Measurements from ENCODE around the gene THAP7.

The THAP7 gene

DNA sequence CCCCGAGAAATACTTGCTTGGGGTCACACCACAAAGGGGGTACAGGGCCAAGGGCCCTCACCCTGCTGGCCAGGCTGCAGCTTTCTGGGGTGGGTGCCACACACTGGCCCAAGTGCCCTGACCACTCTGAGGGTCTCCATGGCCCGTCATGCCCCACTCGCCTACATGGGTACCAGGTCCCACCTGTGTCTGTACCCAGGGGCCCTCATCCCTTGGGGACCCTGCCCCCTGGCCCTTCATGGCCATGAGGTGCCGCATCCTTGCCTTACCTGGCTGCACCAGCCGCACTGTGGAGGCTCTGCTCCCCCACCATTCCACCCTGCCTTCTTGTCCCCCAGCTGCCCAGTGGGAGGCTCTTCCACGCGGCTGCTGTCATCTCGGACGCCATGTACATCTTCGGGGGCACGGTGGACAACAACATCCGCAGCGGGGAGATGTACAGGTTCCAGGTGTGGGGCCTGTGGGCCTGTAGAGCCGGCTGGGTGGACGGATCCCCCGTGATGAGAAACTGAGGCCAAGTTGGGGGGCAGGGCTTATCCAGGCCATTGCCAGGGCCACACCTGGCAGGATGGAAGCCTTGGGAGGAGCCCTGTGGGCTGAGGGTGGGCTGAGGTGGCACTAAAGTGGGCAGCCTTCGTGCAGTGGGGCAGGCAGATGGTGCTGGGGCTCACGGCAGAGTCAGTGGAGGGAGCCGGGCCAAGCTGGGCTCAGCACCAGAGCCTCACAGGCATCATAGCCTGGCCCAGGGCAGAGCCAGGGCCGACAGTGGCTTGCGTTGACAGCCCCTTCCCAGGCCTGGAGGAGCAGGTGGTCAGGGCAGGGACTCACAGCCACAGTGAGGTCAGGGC is 9.2 kb downstream of the THAP7 start:
- DNase-seq = no peak

DNA sequence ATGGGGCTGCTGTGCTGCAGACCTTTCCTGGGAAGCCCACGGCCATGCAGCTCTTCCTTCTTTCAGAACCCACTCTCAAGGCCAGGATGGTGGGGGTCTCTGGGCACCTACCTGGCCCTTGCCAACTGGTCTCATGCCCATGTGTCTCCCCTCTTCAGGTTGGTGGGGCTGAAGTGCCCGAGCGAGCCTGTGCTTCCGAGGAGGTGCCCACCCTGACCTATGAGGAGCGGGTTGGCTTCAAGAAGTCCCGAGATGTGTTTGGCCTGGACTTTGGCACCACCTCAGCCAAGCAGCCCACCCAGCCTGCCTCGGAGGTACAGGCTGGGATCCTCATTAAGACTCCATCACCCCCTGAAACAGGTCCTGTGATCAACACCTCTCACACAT is 9.9 kb downstream of the THAP7 start:
- DNase-seq = no peak

DNA sequence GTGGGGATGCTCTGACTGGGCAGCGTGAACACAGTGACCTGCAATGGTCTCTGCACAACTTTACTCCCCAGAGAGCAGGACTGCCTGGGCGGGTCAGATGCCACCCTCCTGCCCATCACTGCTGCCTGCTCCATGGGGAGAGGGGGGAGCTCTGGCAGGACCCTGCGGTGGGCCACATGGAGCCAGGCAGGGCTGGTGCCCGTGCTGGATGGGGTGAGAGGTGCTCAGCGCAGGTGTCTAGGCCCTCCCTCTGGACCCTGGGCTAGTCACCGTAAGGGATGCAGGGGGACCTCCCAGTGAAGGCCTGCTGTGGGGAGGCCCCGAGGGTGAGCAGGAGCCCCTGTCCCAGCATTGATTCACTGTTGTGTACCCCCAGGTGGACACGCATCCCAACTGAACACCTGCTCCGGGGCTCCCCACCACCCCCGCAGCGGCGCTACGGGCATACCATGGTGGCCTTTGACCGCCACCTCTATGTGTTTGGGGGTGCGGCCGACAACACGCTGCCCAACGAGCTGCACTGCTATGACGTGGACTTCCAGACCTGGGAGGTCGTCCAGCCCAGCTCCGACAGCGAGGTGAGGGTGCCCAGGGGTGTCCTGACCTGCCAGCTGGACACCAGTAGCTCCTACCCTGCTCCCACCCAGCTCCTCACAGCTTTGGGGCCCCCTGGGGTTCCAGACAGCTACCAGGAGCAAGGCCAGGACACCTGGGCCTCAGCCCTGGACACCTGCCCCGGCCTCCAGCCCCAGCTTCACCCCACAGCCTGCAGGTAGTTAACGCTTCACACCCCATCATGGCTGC is 10.5 kb downstream of the THAP7 start:
- DNase-seq = no peak

- DNase-seq = no peak
Measured at GRCh38 chr22:20990184-20991180, 11.4 kb downstream of the THAP7 start.

DNA sequence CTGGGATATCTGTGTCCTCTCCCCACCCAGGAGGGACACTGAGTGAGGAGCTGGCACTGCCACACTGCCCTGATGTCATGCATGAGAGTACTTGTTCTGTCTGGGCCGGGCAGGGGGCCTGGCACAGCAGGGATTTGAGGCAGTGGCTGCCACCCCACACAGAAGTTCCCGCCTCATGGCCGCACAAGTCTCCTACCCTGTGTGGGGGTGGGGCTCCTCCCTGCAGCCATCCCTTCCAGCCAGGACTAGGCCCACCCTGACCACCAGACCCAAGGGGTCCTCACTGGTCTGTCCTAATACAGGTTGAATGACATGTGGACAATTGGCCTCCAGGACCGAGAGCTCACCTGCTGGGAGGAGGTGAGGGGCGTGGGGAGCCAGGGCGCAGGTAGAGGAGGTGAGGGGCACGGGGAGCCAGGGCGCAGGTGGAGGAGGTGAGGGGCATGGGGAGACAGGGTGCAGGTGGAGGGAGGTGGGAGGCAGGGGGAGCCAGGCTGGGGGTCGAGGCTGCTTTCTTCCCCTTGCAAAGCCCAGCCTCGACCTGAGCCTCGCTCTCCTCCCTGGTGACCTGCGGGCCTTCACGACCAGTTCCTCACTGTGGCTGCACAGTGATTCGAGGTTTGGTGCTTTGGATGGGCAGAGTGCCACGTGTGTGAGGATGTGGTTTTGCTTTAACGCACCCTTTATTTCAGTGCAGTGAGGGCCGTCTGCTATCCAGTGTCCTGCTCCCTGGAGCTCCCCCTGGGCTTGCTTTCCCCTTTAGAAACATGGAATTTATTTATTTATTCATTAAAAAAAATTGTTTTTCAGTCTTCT is 12.4 kb downstream of the THAP7 start:
- DNase-seq = no peak

DNA sequence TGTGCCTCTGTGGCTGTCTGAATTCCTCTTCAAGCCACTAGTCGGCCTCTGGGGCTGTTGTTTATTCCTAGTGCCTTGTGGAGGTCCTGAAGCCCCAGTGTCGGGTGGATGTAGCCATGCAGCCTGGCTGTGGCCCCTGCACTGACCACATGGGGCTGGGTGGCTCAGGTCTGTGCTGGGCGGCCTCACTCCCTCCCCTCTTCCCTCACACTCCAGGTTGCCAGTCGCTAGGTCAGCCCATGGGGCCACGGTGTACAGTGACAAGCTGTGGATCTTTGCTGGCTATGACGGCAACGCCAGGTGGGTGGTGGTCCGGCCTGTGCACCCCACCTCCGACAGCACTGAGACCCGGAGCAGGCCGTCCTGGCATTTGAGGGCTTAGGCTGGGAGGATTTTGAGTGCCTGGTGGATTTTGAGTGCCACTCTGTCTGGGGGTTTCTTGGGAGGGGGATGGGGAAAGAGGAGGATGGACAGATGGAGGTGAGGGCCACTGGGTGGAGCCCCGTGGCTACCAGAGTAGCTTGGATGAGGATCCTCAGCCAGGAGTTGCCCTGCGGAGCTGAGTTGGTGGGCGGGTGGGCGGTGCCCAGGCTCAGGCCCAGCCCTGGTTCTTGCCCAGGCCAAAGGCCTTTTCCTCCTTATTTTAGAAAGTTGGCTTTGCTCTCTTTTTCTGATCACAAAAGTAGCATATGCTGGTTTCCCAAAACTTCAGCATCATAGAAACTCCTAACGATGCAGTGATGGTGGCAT is 13.2 kb downstream of the THAP7 start:
- DNase-seq = no peak

DNA sequence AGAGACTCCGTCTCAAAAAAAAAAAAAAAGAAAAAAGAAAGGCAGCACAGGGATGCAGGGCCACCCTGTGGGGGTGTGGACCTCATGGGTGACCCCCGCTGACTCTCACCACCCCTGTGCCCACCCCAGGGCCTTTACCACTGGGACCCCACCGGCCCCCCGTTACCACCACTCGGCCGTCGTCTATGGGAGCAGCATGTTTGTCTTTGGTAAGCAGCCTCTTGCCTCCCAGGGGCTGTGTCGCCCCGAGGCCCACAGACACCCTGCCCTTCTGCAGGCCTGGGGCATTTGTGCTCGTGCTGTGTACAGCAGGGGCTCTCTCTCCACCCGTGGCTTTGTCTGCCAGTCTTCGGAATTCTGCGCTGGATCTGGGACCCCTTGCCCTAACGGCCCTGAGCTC is 14.5 kb downstream of the THAP7 start:
- no peak for DNase-seq

GRCh38 chr22:20986365-20986764 is 15.6 kb downstream of the THAP7 start:
- no peak for DNase-seq

DNA sequence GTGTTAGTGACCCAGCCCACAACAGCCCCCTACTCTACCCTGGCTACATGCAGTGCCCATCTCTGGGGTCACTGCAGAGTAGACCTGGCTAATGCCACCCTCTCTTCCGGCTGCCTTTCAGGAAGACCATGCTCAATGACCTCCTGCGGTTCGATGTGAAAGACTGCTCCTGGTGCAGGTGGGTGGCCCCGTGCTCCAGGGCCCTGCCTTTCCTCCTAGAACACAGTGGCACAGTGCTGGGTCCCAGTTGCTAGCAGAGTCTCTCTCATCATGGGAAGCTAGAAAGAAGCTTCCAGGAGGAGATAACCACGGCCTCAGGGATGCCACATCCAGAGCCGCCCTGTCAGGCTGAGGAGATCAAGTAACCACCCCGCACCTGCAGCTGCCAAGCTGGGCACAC is 16.2 kb downstream of the THAP7 start:
- no peak for DNase-seq

- no peak for DNase-seq
Measured at GRCh38 chr22:20983081-20983771, 18.7 kb downstream of the THAP7 start.

DNA sequence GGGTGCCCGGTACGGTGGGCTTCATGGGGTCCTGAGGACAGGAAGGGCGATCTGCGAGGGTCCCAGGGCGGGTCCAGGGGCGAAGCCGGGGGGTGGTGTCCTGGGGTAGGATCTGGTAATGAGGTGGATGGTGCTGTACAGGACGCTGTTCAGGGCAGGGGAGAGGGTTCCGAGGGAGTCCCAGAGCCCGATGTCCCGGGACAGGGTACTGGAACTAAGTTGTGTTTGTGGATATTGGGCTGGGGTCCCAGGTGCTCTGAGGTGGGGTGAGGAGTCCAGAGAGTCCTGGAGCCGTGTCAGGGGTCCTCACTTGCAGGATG is 19.4 kb downstream of the THAP7 start:
- no peak for DNase-seq

- DNase-seq = peak; percentile 67 to 70
Measured at GRCh38 chr22:20981787-20982562, 19.9 kb downstream of the THAP7 start, which contains the start of gene LZTR1. TSS of gene LZTR1 (plus strand) at chr22:20982297. CDS start at chr22:20982372, 75 bp downstream.

DNA sequence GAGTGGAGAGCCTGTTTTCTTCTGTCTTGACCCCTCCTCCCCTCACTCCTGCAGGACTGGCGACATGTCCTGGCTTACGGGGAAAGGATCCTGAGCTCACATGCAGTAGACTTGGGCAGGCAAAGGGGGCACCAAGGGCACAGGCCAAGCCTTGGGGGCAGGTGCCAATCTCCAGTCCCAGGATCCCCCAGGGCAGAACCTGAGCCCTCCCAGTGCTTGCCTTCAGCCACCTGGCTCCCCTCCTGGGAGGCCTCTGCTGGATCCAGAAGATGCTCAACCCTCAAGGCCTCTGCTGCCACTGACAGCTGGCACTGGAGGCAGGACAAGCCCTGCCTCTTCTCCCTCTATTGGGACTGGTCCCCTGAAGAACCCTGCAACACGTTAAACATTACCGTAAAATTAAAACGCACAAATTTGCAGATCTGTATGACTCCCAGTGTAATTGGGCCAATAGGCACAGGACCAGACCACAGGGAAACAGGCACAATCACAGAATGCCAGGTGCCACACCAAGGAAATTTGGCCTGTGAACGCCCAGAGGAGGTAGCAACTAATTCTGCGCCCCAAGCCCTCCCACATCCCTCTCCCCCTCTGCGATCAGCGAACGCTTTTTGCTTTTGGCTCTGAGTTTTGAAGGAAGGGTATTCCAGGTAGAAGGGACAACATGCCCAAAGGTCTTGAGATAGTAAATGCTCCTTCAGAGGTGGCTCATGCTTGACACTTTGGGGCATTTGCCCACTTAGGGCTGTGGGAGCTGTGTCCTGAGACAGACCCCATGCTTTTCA is 20.8 kb downstream of the THAP7 start:
- no peak for DNase-seq

DNA sequence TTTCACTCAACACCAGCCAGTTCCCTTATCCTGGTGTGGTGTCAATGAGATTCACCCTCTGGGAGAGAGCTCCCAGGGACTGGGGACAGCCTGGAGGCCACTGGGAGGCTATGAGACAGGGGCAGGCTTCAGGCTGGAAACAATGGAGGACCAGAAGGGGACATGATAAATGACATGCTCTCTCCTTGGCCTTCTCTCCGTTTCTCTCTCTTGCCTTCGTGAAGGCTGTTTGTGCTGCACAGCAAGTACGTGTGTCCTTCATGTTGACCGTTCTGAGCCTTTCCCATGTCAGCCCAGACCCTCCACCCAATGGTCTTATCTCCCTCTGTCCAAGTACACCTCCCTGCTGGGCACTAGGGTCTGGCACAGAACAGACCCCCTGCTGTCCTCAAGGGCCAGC is 21.4 kb downstream of the THAP7 start:
- DNase-seq = no peak

GRCh38 chr22:20979940-20980453 is 21.9 kb downstream of the THAP7 start:
- DNase-seq = no peak

DNA sequence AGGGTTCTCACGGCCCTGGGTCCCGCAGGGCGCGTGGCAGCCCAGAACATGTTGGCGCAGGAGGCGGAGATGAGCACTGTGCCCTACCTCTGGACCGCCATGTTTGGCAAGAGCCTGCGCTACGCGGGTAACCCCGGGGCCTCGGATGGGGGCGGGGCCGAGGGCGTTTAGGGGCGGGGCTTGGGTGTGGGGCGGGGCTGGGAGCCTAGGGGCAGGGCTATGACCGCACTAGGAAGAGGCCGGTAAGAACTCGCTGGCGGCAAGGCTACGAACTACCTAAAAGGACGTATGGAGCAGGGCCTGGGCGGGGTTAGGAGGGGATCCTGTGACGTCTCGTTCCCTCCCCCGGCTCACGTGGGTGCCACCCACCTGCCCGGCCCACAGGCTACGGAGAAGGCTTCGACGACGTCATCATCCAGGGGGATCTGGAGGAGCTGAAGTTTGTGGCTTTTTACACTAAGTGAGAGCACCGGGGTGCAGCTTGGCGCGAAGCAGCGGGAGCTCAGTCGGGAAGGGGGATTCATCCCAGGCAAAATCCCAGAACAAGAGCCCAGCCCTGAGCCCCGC is 22.6 kb downstream of the THAP7 start:
- DNase-seq = peak; percentile 73 to 84

DNA sequence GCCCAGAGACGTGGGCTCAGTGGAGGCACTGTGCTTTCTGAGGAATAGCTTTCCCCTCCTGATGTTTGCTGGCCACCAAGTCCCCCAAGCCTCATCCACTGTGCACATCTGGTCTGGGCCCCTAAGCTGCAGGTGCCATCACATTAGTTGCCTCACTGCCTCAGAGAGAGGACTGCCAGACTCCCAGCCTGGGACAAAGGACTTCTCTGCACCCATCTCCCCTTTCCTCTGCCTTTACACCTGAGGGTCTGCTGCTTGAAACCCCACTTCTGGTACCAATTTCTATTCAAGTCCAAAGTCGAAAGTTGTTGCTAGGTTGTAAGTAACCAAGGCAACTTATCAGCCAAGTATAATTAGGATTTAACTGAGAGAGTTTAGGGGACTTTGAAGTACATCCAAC is 23.5 kb downstream of the THAP7 start:
- no peak for DNase-seq

- DNase-seq = no peak
Measured at GRCh38 chr22:20977516-20978170, 24.3 kb downstream of the THAP7 start.

All from CD4-positive, alpha-beta T cell treated with Interferon alpha-2 for 1 hour (primary cell).